Cardiac muscle cell (in vitro differentiated cells and primary cell): ENCODE measurements around the gene DDR2. TPM values are rescaled to one million over a fixed set of nuclear protein-coding genes. Genes with fewer than 3 reads are reported as not detected.
"Not testable (repeated sequence)": the region's sequence is repeated elsewhere in the genome, so short reads cannot be mapped to it uniquely, and the experiment has no call there.

Experiments
- DNase-seq, 2 donors: peaks; one replicate each; pipeline versions ENCODE4 v3.0.0 to v3.0.0-alpha.2; 2010 to 2017; ENCODE audit warnings: low read depth in 1 of 2, low spot score in 1 of 2
- H3K27ac ChIP-seq: fragments of 200-600 bp; sonication (generic); 2 replicates; pipeline ENCODE4 v1.5.1; 2016
- H3K27me3 ChIP-seq: fragments of 200-600 bp; sonication (generic); 2 replicates; pipeline ENCODE4 v1.6.0; 2016; ENCODE audit warnings: control low read depth
- H3K36me3 ChIP-seq: fragments of 200-600 bp; sonication (generic); 2 replicates; pipeline ENCODE4 v1.5.1; 2016; ENCODE audit warnings: control low read depth
- H3K4me1 ChIP-seq: fragments of 200-600 bp; sonication (generic); 2 replicates; pipeline ENCODE4 v1.8.1; 2017; ENCODE audit warnings: low read depth, mild to moderate bottlenecking, mixed run types
- H3K4me3 ChIP-seq: fragments of 200-600 bp; sonication (generic); 2 replicates; pipeline ENCODE4 v1.5.1; 2016; ENCODE audit warnings: mild to moderate bottlenecking
- H3K9me3 ChIP-seq: fragments of 200-600 bp; sonication (generic); 2 replicates; pipeline ENCODE4 v1.5.1; 2017; ENCODE audit warnings: low read depth, mild to moderate bottlenecking, control low read depth
- polyA plus RNA-seq: library from polyadenylated mRNA; unstranded; fragments of >200 nt; fragmentation: Nextera tagmentation; extraction: Ambion mirVana; gene quantifications from 2 replicates; pipeline ENCODE4 v1.2.1, GENCODE V29; 2016
- total RNA-seq: library from RNA; depleted of rRNA; stranded (reverse); fragments of >200 nt; gene quantifications from 2 replicates; pipeline ENCODE4 v1.2.3, GENCODE V29; 2016
- TF ChIP-seq, protein P1 (sequence below): IDR thresholded peaks from 2 replicates; pipeline ENCODE4 v1.5.1; 2012; ENCODE audit warnings: low read depth, mild to moderate bottlenecking, low read length

Gene DDR2
- total and polyA plus RNA-seq, 2 experiments from 2014 or later = 1.3 to 1.4 TPM

DNA sequence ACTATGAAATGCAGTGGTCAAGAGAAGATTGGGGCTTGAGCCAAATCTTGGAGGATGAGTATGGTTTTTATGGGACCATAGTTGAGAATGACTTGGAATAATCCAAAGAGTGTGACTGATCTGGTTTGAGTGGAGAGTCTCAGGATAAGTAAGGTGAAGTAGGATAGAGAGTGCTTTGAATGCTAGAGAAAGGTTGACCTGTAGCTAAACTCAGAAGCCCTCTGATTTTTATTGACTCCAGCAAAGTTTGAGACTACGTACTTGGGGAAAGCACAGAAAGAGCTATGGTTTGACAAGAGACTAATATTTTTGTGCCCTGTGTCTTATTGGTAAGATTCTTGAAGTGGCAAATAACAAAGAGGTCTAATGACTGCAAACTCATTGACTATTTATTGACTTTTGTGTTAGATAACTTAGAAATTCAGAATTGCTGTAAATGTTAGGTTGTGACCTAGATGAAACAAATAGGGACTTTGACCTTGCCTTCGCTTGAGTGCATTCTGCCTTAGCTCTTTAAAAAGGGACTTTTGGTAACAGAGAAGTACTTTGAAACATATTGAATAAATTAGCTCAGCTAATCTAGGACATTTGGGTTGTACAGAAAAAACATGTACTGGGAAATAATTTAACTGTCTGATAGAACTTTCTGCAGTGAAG, 35.6 kb upstream of the DDR2 start:
- TF ChIP-seq, protein P1, sequence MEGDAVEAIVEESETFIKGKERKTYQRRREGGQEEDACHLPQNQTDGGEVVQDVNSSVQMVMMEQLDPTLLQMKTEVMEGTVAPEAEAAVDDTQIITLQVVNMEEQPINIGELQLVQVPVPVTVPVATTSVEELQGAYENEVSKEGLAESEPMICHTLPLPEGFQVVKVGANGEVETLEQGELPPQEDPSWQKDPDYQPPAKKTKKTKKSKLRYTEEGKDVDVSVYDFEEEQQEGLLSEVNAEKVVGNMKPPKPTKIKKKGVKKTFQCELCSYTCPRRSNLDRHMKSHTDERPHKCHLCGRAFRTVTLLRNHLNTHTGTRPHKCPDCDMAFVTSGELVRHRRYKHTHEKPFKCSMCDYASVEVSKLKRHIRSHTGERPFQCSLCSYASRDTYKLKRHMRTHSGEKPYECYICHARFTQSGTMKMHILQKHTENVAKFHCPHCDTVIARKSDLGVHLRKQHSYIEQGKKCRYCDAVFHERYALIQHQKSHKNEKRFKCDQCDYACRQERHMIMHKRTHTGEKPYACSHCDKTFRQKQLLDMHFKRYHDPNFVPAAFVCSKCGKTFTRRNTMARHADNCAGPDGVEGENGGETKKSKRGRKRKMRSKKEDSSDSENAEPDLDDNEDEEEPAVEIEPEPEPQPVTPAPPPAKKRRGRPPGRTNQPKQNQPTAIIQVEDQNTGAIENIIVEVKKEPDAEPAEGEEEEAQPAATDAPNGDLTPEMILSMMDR = no peak
- no peaks in the 10 kb centered on the region for H3K27me3 ChIP-seq
- no peaks in the 10 kb centered on the region for H3K9me3 ChIP-seq
- H3K4me1 ChIP-seq = no peaks in the 10 kb centered on the region
- no peak overlapping the region for H3K27ac ChIP-seq
- peaks cover 34% of the 10 kb centered on the region for H3K36me3 ChIP-seq
- H3K4me3 ChIP-seq = no peak overlapping the region
- no peak for DNase-seq

DNA sequence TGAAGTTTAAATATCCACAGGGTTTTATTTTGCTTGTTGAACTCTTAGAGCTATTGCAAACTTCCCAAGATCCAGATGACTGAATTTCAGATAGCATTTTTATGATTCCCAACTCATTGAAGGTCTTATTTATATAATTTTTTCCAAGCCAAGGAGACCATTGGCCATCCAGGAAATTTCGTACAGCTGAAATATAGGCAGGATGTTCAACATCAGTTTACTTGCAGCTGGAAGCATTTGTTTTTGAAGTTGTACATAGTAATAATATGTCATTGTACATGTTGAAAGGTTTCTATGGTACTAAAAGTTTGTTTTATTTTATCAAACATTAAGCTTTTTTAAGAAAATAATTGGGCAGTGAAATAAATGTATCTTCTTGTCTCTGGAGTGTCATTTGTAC, 32.8 kb upstream of the DDR2 start:
- no peak overlapping the region for H3K27ac ChIP-seq

DNA sequence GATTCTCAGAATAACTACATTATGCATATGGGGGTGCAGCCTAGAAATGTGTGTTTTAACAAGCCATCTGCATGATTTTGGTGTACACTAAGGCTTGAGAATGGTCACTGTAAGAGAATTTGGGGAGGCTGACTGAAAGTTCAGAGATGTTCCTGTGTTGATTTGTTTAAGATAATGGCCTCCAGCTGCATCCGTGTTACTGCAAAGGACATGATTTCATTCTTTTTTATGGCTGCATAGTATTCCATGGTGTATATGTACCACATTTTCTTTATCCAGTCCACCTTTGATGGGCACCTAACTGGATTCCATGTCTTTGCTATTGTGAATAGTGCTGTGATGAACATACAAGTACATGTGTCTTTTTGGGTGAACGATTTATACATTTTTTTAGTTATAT, 29.1 kb upstream of the DDR2 start:
- H3K27me3 ChIP-seq, H3K27ac ChIP-seq, H3K9me3 ChIP-seq, H3K4me1 ChIP-seq, DNase-seq, H3K4me3 ChIP-seq: not testable (repeated sequence)
- H3K36me3 ChIP-seq = peaks cover 22% of the 10 kb centered on the region

More for the DNA sequence above, 32.8 kb upstream of the DDR2 start:
- Histone ChIP-seq H3K27me3 (no peaks in the 10 kb centered on the region), H3K4me3 (no peak overlapping the region), H3K4me1 (no peaks in the 10 kb centered on the region), H3K36me3 (peaks cover 28% of the 10 kb centered on the region), H3K9me3 (no peaks in the 10 kb centered on the region)
- TF ChIP-seq, protein P1 = no peak
- no peak for DNase-seq

DNA sequence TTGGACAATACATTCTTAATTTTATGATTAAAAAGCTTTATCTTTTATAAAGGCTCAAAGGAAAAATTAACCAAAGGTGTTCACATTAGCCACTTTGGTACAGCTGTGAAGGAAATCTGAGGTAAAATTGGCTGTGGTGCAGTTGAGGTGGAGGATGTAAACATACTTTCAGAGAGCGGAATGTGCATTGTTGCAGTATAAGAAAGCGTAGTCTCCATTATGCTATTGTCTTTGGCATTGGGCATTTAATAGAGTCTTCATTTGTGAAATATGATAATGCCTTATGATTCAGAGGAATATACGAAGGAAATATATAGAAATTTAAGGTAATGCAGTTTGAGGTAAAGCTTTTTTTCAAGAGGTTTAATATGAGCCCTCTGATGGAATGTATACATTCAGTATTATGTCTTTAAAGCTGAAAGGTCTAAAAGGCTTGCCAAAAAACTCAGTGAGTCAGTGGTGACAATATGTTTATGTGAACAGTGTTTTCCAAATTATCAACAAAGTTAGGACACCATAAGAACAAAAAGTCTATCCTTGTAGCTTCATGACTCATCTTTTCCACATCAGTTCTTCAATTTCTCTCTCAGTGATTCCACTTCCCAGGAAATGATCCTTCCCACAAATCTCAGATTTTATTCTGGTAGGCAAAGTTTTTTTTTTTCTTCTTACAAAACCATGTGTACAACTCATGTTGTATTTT, 26.9 kb upstream of the DDR2 start:
- H3K27ac ChIP-seq = no peak overlapping the region
- no peak overlapping the region for H3K4me3 ChIP-seq
- DNase-seq = peak in 1 of 2 donors; percentile 95
- TF ChIP-seq, protein P1 = no peak
- H3K27me3 ChIP-seq = no peaks in the 10 kb centered on the region
- no peaks in the 10 kb centered on the region for H3K4me1 ChIP-seq
- H3K36me3 ChIP-seq = peaks cover 7% of the 10 kb centered on the region
- H3K9me3 ChIP-seq = no peaks in the 10 kb centered on the region

DNA sequence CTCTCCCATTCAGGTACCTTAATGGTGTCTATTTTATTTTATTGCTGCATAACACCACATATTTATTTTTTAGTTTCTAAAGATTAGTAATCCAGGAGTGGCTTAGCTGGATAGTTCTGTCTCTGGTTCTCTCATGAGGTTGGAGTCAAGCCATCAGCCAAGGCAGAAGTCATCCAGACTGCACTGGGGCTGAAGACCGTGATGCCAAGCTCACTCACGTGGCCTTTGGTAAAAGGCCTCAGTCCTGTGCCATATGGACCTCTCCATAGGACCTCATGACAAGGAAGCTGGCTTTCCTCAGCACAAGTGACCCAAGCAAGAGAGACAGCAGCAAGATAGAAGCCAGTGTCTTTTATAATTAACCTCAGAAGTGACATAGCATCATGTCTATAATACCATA, 23.0 kb upstream of the DDR2 start:
- H3K9me3 ChIP-seq = no peaks in the 10 kb centered on the region
- no peaks in the 10 kb centered on the region for H3K36me3 ChIP-seq
- no peaks in the 10 kb centered on the region for H3K27me3 ChIP-seq
- H3K27ac ChIP-seq = no peak overlapping the region
- no peak overlapping the region for H3K4me3 ChIP-seq
- no peak for DNase-seq
- peaks cover 3% of the 10 kb centered on the region for H3K4me1 ChIP-seq
- TF ChIP-seq, protein P1 = no peak
